ENCODE data around the gene SBNO2.

SBNO2 gene

DNA sequence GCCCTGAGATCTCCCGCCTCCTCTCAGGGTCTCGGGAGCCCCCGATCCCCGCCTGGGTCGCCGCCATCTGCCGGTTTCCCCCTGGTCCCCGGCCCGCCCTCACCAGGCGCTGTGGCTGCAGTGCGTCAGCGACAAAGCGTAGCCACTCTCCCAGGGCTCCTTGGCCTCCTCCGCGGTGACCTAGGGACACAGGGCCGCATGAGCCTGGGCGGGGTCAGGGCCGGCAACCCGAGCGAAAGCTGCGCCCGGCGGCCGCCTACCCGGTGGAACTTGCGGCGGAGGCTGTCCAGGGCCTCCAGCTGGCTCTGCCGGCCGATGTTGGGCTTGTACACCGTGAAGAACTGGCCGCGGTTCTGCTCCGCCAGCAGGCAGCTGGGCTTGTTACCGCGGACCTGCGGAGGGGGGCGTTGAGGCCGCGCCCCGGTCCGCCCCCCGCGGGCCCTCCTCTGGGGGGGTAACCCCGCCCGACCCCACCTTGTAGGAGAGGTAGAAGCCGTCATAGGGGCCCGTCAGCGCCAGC lies 65.0 kb downstream of the SBNO2 start:
- no peak overlapping the region for H3K4me3 ChIP-seq
- peak overlapping the region in 1 of 2 donors; percentile 23 for H3K27ac ChIP-seq
- no peak for DNase-seq (ENCODE audit: low spot score)
- TF ChIP-seq, protein P1, sequence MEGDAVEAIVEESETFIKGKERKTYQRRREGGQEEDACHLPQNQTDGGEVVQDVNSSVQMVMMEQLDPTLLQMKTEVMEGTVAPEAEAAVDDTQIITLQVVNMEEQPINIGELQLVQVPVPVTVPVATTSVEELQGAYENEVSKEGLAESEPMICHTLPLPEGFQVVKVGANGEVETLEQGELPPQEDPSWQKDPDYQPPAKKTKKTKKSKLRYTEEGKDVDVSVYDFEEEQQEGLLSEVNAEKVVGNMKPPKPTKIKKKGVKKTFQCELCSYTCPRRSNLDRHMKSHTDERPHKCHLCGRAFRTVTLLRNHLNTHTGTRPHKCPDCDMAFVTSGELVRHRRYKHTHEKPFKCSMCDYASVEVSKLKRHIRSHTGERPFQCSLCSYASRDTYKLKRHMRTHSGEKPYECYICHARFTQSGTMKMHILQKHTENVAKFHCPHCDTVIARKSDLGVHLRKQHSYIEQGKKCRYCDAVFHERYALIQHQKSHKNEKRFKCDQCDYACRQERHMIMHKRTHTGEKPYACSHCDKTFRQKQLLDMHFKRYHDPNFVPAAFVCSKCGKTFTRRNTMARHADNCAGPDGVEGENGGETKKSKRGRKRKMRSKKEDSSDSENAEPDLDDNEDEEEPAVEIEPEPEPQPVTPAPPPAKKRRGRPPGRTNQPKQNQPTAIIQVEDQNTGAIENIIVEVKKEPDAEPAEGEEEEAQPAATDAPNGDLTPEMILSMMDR (IDR thresholded peaks at IDR 0.05), result no peak

DNA sequence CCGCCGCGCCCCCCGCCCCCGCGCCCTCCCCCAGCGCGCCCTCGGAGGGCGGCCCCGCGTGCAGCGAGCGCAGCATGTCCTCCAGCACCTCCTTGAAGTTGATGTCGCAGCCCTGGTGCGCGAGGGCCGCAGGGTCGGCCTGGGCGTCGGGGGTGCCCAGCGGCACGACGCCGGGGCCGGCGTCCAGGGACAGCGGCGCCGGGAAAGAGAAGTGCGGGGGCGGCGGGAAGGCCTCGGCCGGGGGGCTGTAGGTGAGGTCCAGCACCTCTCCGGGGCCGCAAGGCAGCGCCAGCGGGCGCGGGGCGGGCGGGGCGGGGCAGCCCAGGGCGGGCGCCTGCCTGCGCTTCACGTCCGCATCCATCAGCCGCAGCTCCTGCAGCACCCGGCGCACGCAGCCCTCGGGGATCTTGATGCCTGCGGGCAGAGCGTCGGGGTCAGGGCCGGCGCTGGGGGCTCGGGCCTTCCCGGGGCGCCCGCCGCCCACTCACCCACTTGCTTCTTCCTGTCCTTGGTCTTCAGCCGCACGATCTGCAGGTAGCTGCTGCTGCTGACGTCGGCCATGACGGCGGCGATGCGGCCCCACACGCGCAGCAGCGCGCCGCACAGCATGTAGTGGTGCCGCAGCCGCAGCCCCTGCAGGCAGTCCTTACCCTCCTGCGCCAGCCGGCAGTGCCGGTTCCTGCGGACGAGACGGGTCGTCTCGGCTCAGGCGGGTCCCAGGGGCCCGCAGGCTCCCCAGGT lies 65.6 kb downstream of the SBNO2 start:
- DNase-seq (ENCODE audit: low spot score), result no peak

DNA sequence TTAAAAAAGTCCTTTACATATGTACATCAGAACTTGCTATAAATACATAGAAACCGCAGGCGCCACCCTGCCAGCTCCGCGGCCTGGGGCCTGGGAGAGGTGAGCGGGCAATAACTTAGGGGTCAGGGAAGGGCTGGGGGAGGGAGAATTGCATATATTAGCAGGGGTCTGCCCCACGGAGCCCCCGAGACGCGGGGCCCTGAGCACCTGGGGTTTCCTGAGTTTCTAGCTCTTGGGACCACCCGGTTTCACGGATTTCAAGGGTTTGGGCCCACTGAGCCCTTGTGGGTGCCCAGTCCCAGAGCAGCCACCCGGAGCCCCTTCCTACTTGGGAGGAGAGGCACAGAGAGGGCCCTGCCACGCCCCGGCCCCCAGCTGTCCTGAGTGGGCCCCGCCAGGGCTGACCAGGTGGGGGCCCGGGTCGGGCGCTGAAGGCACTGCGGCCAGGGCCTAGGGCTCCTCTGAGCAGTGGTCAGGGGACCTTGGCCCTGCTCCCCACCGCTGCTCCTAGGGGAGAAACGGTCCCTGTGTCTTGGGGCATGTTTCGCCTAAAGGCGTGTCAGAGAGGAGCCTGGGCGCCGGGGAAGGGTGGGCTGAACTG lies 66.3 kb downstream of the SBNO2 start:
- Histone ChIP-seq H3K4me3 (no peak overlapping the region), H3K27ac (no peak overlapping the region)
- no peak for DNase-seq (ENCODE audit: low spot score)
- TF ChIP-seq, protein P1 (IDR thresholded peaks at IDR 0.05), result no peak

More for the DNA sequence above, 65.6 kb downstream of the SBNO2 start:
- no peak overlapping the region for H3K27ac ChIP-seq
- TF ChIP-seq, protein P1 (IDR thresholded peaks at IDR 0.05), result no peak
- H3K4me3 ChIP-seq, result no peak overlapping the region

DNA sequence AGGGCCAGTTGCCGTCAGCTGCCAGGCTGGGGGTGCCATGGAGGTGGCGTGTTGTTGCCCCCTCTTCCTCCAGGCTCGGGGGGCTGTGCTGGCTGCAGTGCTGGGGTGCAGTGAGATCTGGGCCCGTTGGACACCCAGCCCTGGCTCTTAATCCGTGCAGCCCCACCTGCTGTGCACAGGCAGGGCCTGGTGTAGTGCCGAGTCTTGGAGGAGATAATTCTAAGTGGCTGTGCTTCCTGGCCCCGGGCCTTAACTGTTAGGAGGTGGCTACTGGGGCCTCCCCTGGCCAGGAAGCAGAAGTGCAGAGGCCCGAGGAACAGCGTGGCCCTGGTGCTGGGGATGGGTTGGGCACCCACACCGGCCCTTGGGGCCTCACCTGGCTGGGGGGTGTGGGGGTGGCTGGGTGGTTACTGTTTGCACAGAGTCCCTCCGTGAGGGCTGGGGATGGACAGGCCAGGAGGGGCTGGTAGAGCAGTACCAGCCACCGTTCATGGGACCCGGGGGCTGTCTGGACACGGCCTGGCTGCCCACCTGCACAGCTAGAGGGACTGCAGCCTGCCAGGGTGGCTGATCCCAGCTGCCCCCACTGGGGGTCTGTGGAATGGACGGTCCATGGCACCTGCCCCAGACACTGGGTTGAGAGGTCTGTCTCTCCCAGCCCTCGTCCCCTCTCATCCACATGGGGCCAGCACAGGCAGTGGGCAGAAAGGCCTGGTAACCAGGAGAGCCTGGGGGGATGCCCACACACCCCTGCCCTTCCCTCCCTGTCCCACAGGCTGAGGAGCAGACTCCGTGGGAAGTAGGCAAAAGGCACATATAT lies 67.0 kb downstream of the SBNO2 start:
- TF ChIP-seq, protein P1 (IDR thresholded peaks at IDR 0.05), result no peak
- no peak overlapping the region for H3K4me3 ChIP-seq
- no peak for DNase-seq (ENCODE audit: low spot score)
- H3K27ac ChIP-seq, result peak overlapping the region in 1 of 2 donors; percentile 7

DNA sequence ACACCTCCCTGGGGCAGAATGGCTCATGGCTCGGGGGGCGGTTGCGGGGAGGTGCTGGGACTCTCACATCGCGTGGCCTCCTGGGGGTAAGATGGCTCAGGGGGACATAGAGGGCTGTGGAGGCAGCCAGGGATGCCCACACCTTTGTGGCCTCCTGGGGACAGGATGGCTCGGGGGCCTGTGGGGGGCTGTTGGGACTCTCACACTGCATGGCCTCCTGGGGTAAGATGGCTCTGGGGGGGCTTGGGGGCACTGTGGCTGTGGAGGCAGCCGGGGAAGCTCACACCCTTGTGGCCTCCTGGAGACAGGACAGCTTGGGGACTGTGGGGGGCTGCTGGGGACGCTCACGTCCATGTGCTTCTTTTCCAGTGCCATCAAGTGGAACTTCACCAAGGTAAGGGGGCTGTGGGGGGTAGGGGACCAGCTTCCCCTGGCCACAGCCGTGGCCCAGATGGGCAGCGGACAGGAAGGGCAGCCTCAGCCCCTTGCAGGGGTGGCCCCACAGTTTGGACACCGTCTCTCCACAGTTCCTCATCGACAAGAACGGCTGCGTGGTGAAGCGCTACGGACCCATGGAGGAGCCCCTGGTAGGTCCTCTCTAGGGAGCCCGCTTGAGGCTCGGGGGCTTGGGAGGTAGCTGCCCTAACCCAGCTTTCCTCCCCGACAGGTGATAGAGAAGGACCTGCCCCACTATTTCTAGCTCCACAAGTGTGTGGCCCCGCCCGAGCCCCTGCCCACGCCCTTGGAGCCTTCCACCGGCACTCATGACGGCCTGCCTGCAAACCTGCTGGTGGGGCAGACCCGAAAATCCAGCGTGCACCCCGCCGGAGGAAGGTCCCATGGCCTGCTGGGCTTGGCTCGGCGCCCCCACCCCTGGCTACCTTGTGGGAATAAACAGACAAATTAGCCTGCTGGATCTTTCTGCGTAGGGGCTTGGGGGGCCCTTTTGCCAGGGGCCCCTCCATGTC lies 67.9 kb downstream of the SBNO2 start:
- DNase-seq (ENCODE audit: low spot score), result no peak
- Histone ChIP-seq H3K27ac (peak overlapping the region in 1 of 2 donors; percentile 99), H3K4me3 (peak overlapping the region; percentile 96)
- TF ChIP-seq, protein P1 (IDR thresholded peaks at IDR 0.05), result no peak
